ENCODE data around the gene CGRRF1. TPM values are rescaled to one million over a fixed set of nuclear protein-coding genes. Genes with fewer than 3 reads are reported as not detected.

CGRRF1 gene
- total and polyA plus RNA-seq, 2 of the 13 experiments (the other 11 are each of a cell fraction or from before 2014, with no cell fraction given): 16.8 to 18.2 TPM

DNA sequence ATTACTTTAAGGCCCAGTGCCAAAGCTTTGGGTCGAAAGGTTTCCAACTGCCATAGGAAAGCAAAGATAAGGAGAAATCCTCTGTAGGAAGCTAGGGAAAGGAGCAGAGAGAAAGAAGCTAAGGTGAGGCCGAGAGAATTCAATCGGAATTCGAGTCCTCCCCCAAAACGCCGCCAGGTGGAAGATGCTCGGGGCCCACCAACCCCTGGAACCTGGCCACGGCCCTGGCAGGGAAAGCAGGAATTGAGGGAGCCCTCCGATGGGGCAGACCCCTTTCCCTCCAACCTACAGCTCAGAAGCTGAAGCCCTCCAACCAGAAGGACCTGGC, 21.4 kb upstream of the CGRRF1 start:
- H3K9me3 ChIP-seq (ENCODE audit: low read length): no peaks in the 10 kb centered on the region
- H3K4me2 ChIP-seq (ENCODE audit: low read depth, low read length): peak overlapping the region; percentile 99
- ATAC-seq (no peak; the same call in 1 of the 3 replicates), FAIRE-seq (no peak), DNase-seq (ENCODE audit: low spot score) (no peak)
- peak overlapping the region; percentile 94 for H3K27ac ChIP-seq (ENCODE audit: extremely low read length, insufficient read depth, low read length)
- ChIA-PET CTCF (ENCODE audit: low intra/inter-chr PET ratio, low total read pairs) (no interaction called here), POLR2A (interaction anchor here (0.9 to 3.0 kb wide), 13 partner anchors 11 to 134 kb away, joined by 3 to 19 read pairs (median 4); partner anchors contain the start of gene CGRRF1)
- BruUV-seq (replicated peaks): no TSS peak
- peak overlapping the region; percentile 90 to 99 (median 94) for H3K4me3 ChIP-seq (replicated peaks in 1 of 3; ENCODE audit: insufficient read depth in 1 of 3, low read depth in 2 of 3, low read length in 3 of 3)
- peaks cover 53% of the 10 kb centered on the region for H3K79me2 ChIP-seq (ENCODE audit: insufficient read depth, low read length)
- intact Hi-C loops (cut with micrococcal nuclease; ENCODE audit: unreplicated experiment) (loop anchor here (5.0 kb wide), 2 partner anchors 46 to 121 kb away; partner anchors contain the start of gene CNIH1), in situ Hi-C loops (cut with HindIII; ENCODE audit: extremely low pct_ligation_motif_present, low pct_unique_long_range_greater_than_20kb) (loop anchor here (10.0 kb wide), 1 partner anchor 123 kb away; no protein-coding TSS in a partner anchor)
- H2AFZ ChIP-seq (ENCODE audit: low read length): no peak overlapping the region
- WGBS (ENCODE audit: low lambda C conversion rate): 2% methylated on average over 7 of the region's 9 CpGs
- no peaks in the 10 kb centered on the region; a peak in 1 of 5 replicates for H3K27me3 ChIP-seq (ENCODE audit: control insufficient read depth in 1 of 2, insufficient read depth in 2 of 2, low read length in 2 of 2)
- H3K9ac ChIP-seq (ENCODE audit: insufficient read depth, low read depth, low read length): peak overlapping the region; percentile 93
- H4K20me1 ChIP-seq (ENCODE audit: insufficient read depth, low read length): peaks cover 12% of the 10 kb centered on the region
- no peaks in the 10 kb centered on the region for H3K36me3 ChIP-seq (replicated peaks in 1 of 2; ENCODE audit: control insufficient read depth in 1 of 2, insufficient read depth in 2 of 2, low read length in 2 of 2)
- H3K4me1 ChIP-seq (ENCODE audit: insufficient read depth, low read length): peaks cover 65% of the 10 kb centered on the region
- TF ChIP-seq SUZ12 (IDR thresholded peaks at IDR 0.05; ENCODE audit: low read depth, low read length) (no peak), ZNF777 (CRISPR knock-in tag; IDR thresholded peaks at IDR 0.05) (no peak), EEA1 (CRISPR knock-in tag; IDR thresholded peaks at IDR 0.05; ENCODE audit: borderline replicate concordance) (no peak), PRPF4 (IDR thresholded peaks at IDR 0.05; ENCODE audit: low read depth, low read length, poor library complexity, severe bottlenecking) (no peak), ZFP82 (CRISPR knock-in tag; IDR thresholded peaks at IDR 0.05; ENCODE audit: borderline replicate concordance) (peak; percentile 12; the same call in 1 of the 2 replicates), SP2 (CRISPR knock-in tag; IDR thresholded peaks at IDR 0.05) (no peak), YEATS2 (CRISPR knock-in tag; IDR thresholded peaks at IDR 0.05; ENCODE audit: borderline replicate concordance) (no peak)
- TF ChIP-seq, protein P1, sequence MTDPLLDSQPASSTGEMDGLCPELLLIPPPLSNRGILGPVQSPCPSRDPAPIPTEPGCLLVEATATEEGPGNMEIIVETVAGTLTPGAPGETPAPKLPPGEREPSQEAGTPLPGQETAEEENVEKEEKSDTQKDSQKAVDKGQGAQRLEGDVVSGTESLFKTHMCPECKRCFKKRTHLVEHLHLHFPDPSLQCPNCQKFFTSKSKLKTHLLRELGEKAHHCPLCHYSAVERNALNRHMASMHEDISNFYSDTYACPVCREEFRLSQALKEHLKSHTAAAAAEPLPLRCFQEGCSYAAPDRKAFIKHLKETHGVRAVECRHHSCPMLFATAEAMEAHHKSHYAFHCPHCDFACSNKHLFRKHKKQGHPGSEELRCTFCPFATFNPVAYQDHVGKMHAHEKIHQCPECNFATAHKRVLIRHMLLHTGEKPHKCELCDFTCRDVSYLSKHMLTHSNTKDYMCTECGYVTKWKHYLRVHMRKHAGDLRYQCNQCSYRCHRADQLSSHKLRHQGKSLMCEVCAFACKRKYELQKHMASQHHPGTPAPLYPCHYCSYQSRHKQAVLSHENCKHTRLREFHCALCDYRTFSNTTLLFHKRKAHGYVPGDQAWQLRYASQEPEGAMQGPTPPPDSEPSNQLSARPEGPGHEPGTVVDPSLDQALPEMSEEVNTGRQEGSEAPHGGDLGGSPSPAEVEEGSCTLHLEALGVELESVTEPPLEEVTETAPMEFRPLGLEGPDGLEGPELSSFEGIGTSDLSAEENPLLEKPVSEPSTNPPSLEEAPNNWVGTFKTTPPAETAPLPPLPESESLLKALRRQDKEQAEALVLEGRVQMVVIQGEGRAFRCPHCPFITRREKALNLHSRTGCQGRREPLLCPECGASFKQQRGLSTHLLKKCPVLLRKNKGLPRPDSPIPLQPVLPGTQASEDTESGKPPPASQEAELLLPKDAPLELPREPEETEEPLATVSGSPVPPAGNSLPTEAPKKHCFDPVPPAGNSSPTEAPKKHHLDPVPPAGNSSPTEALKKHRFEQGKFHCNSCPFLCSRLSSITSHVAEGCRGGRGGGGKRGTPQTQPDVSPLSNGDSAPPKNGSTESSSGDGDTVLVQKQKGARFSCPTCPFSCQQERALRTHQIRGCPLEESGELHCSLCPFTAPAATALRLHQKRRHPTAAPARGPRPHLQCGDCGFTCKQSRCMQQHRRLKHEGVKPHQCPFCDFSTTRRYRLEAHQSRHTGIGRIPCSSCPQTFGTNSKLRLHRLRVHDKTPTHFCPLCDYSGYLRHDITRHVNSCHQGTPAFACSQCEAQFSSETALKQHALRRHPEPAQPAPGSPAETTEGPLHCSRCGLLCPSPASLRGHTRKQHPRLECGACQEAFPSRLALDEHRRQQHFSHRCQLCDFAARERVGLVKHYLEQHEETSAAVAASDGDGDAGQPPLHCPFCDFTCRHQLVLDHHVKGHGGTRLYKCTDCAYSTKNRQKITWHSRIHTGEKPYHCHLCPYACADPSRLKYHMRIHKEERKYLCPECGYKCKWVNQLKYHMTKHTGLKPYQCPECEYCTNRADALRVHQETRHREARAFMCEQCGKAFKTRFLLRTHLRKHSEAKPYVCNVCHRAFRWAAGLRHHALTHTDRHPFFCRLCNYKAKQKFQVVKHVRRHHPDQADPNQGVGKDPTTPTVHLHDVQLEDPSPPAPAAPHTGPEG (CRISPR knock-in tag; IDR thresholded peaks at IDR 0.05): no peak
- TF ChIP-seq, protein P2, sequence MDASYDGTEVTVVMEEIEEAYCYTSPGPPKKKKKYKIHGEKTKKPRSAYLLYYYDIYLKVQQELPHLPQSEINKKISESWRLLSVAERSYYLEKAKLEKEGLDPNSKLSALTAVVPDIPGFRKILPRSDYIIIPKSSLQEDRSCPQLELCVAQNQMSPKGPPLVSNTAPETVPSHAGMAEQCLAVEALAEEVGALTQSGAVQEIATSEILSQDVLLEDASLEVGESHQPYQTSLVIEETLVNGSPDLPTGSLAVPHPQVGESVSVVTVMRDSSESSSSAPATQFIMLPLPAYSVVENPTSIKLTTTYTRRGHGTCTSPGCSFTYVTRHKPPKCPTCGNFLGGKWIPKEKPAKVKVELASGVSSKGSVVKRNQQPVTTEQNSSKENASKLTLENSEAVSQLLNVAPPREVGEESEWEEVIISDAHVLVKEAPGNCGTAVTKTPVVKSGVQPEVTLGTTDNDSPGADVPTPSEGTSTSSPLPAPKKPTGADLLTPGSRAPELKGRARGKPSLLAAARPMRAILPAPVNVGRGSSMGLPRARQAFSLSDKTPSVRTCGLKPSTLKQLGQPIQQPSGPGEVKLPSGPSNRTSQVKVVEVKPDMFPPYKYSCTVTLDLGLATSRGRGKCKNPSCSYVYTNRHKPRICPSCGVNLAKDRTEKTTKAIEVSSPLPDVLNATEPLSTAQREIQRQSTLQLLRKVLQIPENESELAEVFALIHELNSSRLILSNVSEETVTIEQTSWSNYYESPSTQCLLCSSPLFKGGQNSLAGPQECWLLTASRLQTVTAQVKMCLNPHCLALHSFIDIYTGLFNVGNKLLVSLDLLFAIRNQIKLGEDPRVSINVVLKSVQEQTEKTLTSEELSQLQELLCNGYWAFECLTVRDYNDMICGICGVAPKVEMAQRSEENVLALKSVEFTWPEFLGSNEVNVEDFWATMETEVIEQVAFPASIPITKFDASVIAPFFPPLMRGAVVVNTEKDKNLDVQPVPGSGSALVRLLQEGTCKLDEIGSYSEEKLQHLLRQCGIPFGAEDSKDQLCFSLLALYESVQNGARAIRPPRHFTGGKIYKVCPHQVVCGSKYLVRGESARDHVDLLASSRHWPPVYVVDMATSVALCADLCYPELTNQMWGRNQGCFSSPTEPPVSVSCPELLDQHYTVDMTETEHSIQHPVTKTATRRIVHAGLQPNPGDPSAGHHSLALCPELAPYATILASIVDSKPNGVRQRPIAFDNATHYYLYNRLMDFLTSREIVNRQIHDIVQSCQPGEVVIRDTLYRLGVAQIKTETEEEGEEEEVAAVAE (CRISPR knock-in tag; IDR thresholded peaks at IDR 0.05; ENCODE audit: borderline replicate concordance): no peak
- TF ChIP-seq, protein P3, sequence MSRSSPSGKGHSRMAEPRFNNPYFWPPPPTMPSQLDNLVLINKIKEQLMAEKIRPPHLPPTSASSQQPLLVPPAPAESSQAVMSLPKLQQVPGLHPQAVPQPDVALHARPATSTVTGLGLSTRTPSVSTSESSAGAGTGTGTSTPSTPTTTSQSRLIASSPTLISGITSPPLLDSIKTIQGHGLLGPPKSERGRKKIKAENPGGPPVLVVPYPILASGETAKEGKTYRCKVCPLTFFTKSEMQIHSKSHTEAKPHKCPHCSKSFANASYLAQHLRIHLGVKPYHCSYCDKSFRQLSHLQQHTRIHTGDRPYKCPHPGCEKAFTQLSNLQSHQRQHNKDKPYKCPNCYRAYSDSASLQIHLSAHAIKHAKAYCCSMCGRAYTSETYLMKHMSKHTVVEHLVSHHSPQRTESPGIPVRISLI (CRISPR knock-in tag; IDR thresholded peaks at IDR 0.05; ENCODE audit: borderline replicate concordance): no peak
- TF ChIP-seq, protein P4, sequence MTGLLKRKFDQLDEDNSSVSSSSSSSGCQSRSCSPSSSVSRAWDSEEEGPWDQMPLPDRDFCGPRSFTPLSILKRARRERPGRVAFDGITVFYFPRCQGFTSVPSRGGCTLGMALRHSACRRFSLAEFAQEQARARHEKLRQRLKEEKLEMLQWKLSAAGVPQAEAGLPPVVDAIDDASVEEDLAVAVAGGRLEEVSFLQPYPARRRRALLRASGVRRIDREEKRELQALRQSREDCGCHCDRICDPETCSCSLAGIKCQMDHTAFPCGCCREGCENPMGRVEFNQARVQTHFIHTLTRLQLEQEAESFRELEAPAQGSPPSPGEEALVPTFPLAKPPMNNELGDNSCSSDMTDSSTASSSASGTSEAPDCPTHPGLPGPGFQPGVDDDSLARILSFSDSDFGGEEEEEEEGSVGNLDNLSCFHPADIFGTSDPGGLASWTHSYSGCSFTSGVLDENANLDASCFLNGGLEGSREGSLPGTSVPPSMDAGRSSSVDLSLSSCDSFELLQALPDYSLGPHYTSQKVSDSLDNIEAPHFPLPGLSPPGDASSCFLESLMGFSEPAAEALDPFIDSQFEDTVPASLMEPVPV (CRISPR knock-in tag; IDR thresholded peaks at IDR 0.05): peak; percentile 25; the same call in 1 of the 2 replicates

All from HepG2 (cell line).